Measurements from ENCODE around the gene CRB3.
A peak's percentile ranks its signal among the peaks of the same experiment; 100 is the strongest.

The CRB3 gene

DNA sequence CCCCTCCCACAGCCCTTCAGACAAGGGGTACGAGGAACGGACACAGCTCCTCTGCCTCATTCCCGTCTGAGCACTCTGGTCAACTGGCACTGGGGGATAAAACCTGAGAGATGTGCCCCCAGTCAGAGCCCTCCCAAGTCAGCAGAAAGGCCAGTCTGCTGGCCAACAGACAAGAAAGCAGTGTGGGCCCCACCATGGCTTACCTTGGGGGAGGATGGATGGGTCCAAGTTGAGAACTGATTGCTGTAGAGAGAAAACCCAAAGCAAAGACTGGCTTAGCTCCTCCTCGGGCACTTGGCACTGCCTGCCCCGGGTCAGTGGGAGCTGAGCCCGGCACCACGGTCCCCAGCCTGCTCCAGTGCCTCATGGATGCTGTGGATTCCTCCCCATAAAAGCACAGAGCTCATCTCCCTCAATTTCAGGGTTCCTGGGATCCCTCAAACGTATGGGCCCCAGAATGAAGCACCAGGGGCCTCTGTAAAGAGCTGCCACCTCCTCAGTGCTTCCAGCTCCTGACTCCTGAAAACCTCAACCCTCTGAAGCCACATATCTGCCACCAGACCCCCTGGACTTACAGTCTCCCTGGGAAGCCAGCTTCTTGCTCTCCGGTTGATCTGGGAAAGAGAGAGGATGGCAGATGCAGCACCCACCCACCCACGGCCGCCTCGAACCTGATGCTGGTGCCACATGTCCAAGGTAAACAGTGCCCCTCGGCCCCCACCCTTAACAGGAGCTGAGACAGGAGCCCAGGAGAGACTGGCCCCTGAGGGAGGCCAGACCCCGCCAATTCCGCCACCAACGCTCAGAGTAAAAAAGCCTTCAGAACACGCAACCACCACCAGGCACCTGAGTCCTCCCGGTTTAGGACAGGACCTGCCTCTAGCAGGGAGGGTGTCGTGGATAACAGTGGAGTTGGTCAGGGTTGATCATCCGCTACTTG is 42.7 kb upstream of the CRB3 start:
- Histone ChIP-seq H3K27ac (ENCODE audit: low read depth, low read length) (no peak overlapping the region), H3K9ac (ENCODE audit: low read length) (no peak overlapping the region), H3K4me2 (ENCODE audit: low read depth, low read length, poor library complexity, severe bottlenecking) (no peak overlapping the region)

DNA sequence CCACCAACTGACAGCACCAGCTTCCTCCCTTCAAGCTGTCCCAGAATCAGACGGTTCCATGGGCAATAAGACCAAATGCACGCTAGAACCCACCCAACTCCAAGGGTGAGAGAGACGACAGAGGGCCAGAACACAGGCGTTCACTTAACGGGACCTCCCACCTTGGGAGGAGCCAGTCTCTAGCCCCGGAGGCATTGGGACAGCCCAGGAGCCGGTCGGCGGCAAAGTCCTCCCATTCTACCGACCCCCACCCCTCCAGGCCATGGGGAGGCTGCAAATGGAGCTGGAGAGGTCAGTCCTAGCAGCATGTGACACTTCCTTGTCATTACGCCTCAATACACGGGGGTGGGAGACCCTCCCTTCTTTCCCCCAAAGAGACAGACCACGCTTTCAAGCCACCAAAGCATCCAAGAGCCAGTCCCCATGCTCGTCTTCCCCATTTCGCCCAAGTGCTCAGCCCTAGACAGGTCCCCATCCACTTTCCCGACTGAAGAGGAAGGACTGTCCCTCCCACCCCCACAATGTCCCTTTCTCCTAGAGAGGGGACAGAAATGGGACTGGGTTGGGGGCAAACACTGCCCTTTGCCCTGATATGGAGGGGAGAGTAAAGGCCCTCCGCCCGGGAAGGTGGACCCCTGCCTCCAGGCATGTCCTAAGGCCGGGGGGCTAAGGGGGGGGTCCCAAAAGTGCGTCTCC is 40.4 kb upstream of the CRB3 start:
- Histone ChIP-seq H3K4me3 (ENCODE audit: insufficient read depth, low read length, poor library complexity, severe bottlenecking) (peak overlapping the region; percentile 62), H3K4me2 (ENCODE audit: low read depth, low read length, poor library complexity, severe bottlenecking) (peak overlapping the region; percentile 60), H4K20me1 (ENCODE audit: low read depth, low read length) (peaks cover 18% of the 10 kb centered on the region; the same call in 1 of the 2 replicates), H3K9me3 (ENCODE audit: insufficient read depth, low read length) (no peaks in the 10 kb centered on the region), H3K36me3 (ENCODE audit: low read length) (peaks cover 3% of the 10 kb centered on the region; the same call in 1 of the 2 replicates), H3K27me3 (ENCODE audit: low read length) (no peaks in the 10 kb centered on the region), H3F3A (ENCODE audit: insufficient read depth) (no peaks in the 10 kb centered on the region; the same call in 1 of the 2 replicates), H3K79me2 (ENCODE audit: insufficient read depth, low read length) (peaks cover 49% of the 10 kb centered on the region), H3K9me2 (replicated peaks; ENCODE audit: insufficient read depth, low read length) (no peaks in the 10 kb centered on the region), H3K9ac (ENCODE audit: low read length) (peak overlapping the region; percentile 81), H2AFZ (ENCODE audit: low read depth, low read length, severe bottlenecking) (no peak overlapping the region), H3K27ac (ENCODE audit: low read depth, low read length) (peak overlapping the region; percentile 33)
- TF ChIP-seq CTCF (IDR thresholded peaks at IDR 0.05; ENCODE audit: insufficient read depth, low read length, poor library complexity, severe bottlenecking) (no peak), EZH2phosphoT487 (conservative IDR thresholded peaks at IDR 0.05; ENCODE audit: low read length) (no peak)

More for the DNA sequence above, 42.7 kb upstream of the CRB3 start:
- Histone ChIP-seq H2AFZ (ENCODE audit: low read depth, low read length, severe bottlenecking) (no peak overlapping the region), H3K79me2 (ENCODE audit: insufficient read depth, low read length) (peaks cover 49% of the 10 kb centered on the region), H3K9me2 (replicated peaks; ENCODE audit: insufficient read depth, low read length) (no peaks in the 10 kb centered on the region), H3K27me3 (ENCODE audit: low read length) (no peaks in the 10 kb centered on the region), H4K20me1 (ENCODE audit: low read depth, low read length) (peaks cover 18% of the 10 kb centered on the region; the same call in 1 of the 2 replicates), H3K36me3 (ENCODE audit: low read length) (peaks cover 3% of the 10 kb centered on the region; the same call in 1 of the 2 replicates), H3K9me3 (ENCODE audit: insufficient read depth, low read length) (no peaks in the 10 kb centered on the region), H3F3A (ENCODE audit: insufficient read depth) (no peaks in the 10 kb centered on the region; the same call in 1 of the 2 replicates), H3K4me3 (ENCODE audit: insufficient read depth, low read length, poor library complexity, severe bottlenecking) (no peak overlapping the region)
- TF ChIP-seq CTCF (IDR thresholded peaks at IDR 0.05; ENCODE audit: insufficient read depth, low read length, poor library complexity, severe bottlenecking): no peak
- no peak for TF ChIP-seq EZH2phosphoT487 (conservative IDR thresholded peaks at IDR 0.05; ENCODE audit: low read length)

DNA sequence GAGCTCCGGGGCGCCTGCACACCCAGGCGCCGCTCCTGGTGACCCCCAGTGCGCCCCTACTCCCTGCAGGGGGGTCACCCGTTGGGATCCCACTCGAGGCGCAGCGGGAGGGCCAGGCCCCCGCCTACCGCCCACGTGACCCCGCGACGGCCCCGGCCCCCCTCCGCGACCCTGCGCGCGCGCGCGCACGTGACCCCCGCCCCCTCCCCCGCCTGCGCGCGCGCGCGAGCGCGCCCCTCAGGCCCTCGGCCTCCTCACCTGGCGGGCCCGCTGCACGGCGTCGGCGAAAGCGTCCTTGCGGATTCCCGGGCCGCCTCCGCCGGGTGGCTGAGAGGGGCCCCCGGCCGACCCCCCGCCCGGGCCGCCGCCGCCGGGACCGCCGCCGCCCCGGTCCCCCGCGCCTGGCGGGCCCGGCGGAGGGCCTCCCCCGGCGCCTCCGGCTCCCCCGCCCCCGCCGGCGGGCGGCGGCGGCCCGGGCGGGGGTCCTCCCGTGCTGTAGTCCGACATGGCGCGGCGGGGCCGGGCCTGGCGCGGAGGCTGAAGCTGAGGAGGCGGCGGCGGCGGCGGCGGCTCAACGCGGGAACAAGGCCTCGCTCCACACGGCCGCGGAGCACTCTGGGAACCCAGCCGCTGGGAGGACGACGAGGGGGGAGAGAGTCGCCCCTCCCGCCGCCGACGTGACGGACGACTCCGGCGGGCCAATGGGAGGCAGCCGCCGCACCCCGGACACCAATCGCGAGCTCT is 39.7 kb upstream of the CRB3 start, which contains the start of gene KHSRP:
KHSRP (minus strand) TSS at position 617 of the 744 bp plus-strand sequence; CDS start at position 507, 110 bp downstream.
- Histone ChIP-seq H2AFZ (ENCODE audit: low read depth, low read length, severe bottlenecking) (peak within 1 kb of the TSS; percentile 65), H3K4me3 (ENCODE audit: insufficient read depth, low read length, poor library complexity, severe bottlenecking) (peak within 1 kb of the TSS; percentile 62), H3F3A (ENCODE audit: insufficient read depth) (no peaks in the 10 kb centered on the region; the same call in 1 of the 2 replicates), H3K27me3 (ENCODE audit: low read length) (no peaks in the 10 kb centered on the region), H3K9me3 (ENCODE audit: insufficient read depth, low read length) (no peaks in the 10 kb centered on the region), H3K4me2 (ENCODE audit: low read depth, low read length, poor library complexity, severe bottlenecking) (peak within 1 kb of the TSS; percentile 60), H3K36me3 (ENCODE audit: low read length) (peaks cover 3% of the 10 kb centered on the region; the same call in 1 of the 2 replicates), H3K79me2 (ENCODE audit: insufficient read depth, low read length) (peaks cover 48% of the 10 kb centered on the region), H3K9me2 (replicated peaks; ENCODE audit: insufficient read depth, low read length) (no peaks in the 10 kb centered on the region), H4K20me1 (ENCODE audit: low read depth, low read length) (peaks cover 18% of the 10 kb centered on the region; the same call in 1 of the 2 replicates), H3K9ac (ENCODE audit: low read length) (peak within 1 kb of the TSS; percentile 81), H3K27ac (ENCODE audit: low read depth, low read length) (peak within 1 kb of the TSS; percentile 49)
- no peak for TF ChIP-seq EZH2phosphoT487 (conservative IDR thresholded peaks at IDR 0.05; ENCODE audit: low read length)
